Neural cell (in vitro differentiated cells): ENCODE results near the gene TFF2. TPM values are rescaled to one million over a fixed set of nuclear protein-coding genes. Genes with fewer than 3 reads are reported as not detected.

Source experiments
- H2AFZ ChIP-seq: fragments of 200-600, 300-800 bp; sonication (generic), shearing (Covaris generic); 2 replicates; pipeline ENCODE4 v1.6.0; 2014; ENCODE audit warnings: low read depth, mild to moderate bottlenecking, antibody characterized with exemption, low read length, moderate library complexity
- H3F3A ChIP-seq: fragments of 200-600 bp; shearing (Covaris generic); 2 replicates; pipeline ENCODE4 v1.6.1; 2016; ENCODE audit warnings: mild to moderate bottlenecking, moderate library complexity, mixed read lengths, antibody characterized with exemption, low read length; ENCODE audit not compliant: insufficient read depth, poor library complexity, severe bottlenecking
- H3K27ac ChIP-seq: fragments of 200-600, 300-800 bp; sonication (generic), shearing (Covaris generic); 2 replicates; pipeline ENCODE4 v1.5.1; 2014; ENCODE audit warnings: mild to moderate bottlenecking, low read length, moderate library complexity
- H3K27me3 ChIP-seq: fragments of 300-800, 200-600 bp; sonication (generic), shearing (Covaris generic); 2 replicates; pipeline ENCODE4 v1.6.0; 2014; ENCODE audit warnings: mild to moderate bottlenecking, low read depth, low read length, moderate library complexity; ENCODE audit not compliant: insufficient read depth
- H3K36me3 ChIP-seq: fragments of 300-800, 200-600 bp; sonication (generic), shearing (Covaris generic); 2 replicates; pipeline ENCODE4 v1.5.1; 2014; ENCODE audit warnings: mild to moderate bottlenecking, antibody characterized with exemption, low read length, moderate library complexity; ENCODE audit not compliant: insufficient read depth
- H3K4me2 ChIP-seq: fragments of 300-800, 200-600 bp; sonication (generic), shearing (Covaris generic); 2 replicates; pipeline ENCODE4 v1.6.0; 2014; ENCODE audit warnings: mild to moderate bottlenecking, low read length
- H3K4me3 ChIP-seq: fragments of 300-800, 200-600 bp; sonication (generic), shearing (Covaris generic); 2 replicates; pipeline ENCODE4 v1.5.1; 2014; ENCODE audit warnings: mild to moderate bottlenecking, low read length, moderate library complexity
- H3K79me2 ChIP-seq: fragments of 200-600 bp; shearing (Covaris generic); replicated peaks from 2 replicates; pipeline ENCODE4 v1.6.0; 2014; ENCODE audit warnings: mild to moderate bottlenecking, low read length, moderate library complexity; ENCODE audit not compliant: insufficient read depth
- H3K9ac ChIP-seq: fragments of 300-800, 200-600 bp; sonication (generic), shearing (Covaris generic); 2 replicates; pipeline ENCODE4 v1.6.1; 2016; ENCODE audit warnings: mild to moderate bottlenecking, low read length, mixed read lengths
- H3K9me2 ChIP-seq: fragments of 200-600 bp; shearing (Covaris generic); 2 replicates; pipeline ENCODE4 v1.6.1; 2016; ENCODE audit warnings: mild to moderate bottlenecking, low read length, mixed read lengths; ENCODE audit not compliant: insufficient read depth
- H3K9me3 ChIP-seq: fragments of 200-600, 300-800 bp; sonication (generic), shearing (Covaris generic); 2 replicates; pipeline ENCODE4 v1.6.1; 2016; ENCODE audit warnings: mild to moderate bottlenecking, mixed run types, low read length, moderate library complexity, mixed read lengths
- H4K20me1 ChIP-seq: fragments of 200-600 bp; shearing (Covaris generic); 2 replicates; pipeline ENCODE4 v1.6.1; 2016; ENCODE audit warnings: mild to moderate bottlenecking, mixed run types; ENCODE audit not compliant: insufficient read depth
- CTCF ChIP-seq: fragments of 450-650 bp; IDR thresholded peaks from 2 replicates; pipeline ENCODE4 v1.5.1; 2014; ENCODE audit warnings: antibody characterized with exemption, mild to moderate bottlenecking, moderate library complexity; ENCODE audit not compliant: poor library complexity, severe bottlenecking
- EP300 ChIP-seq: fragments of 450-650 bp; conservative IDR thresholded peaks from 2 replicates; pipeline ENCODE4 v1.6.1; 2014; ENCODE audit warnings: antibody characterized with exemption, mild to moderate bottlenecking, moderate library complexity; ENCODE audit not compliant: poor library complexity, severe bottlenecking
- EZH2 ChIP-seq: fragments of 200-600, 300-800 bp; shearing (Covaris generic), sonication (generic); IDR thresholded peaks from 2 replicates; pipeline ENCODE4 v1.6.1; 2014; ENCODE audit warnings: antibody characterized with exemption, low read length, borderline replicate concordance, mild to moderate bottlenecking; ENCODE audit not compliant: insufficient read depth, poor library complexity, severe bottlenecking
- MXI1 ChIP-seq: fragments of 450-650 bp; conservative IDR thresholded peaks from 2 replicates; pipeline ENCODE4 v1.6.1; 2014; ENCODE audit warnings: antibody characterized with exemption, mild to moderate bottlenecking; ENCODE audit not compliant: poor library complexity, severe bottlenecking
- POLR2AphosphoS5 ChIP-seq: IDR thresholded peaks from 2 replicates; pipeline ENCODE4 v1.6.1; 2012
- RAD21 ChIP-seq: fragments of 450-650 bp; conservative IDR thresholded peaks from 2 replicates; pipeline ENCODE4 v1.6.1; 2014; ENCODE audit warnings: antibody characterized with exemption, mild to moderate bottlenecking, moderate library complexity
- REST ChIP-seq: IDR thresholded peaks from 2 replicates; pipeline ENCODE4 v1.6.1; 2012; ENCODE audit warnings: borderline replicate concordance
- SMC3 ChIP-seq: fragments of 450-650 bp; conservative IDR thresholded peaks from 2 replicates; pipeline ENCODE4 v1.6.1; 2014; ENCODE audit warnings: antibody characterized with exemption, mild to moderate bottlenecking, moderate library complexity; ENCODE audit not compliant: poor library complexity
- TAF1 ChIP-seq: IDR thresholded peaks from 2 replicates; pipeline ENCODE4 v1.6.1; 2012; ENCODE audit warnings: low read depth
- polyA plus RNA-seq: library from polyadenylated mRNA; depleted of rRNA; stranded (reverse); fragments of >200 nt; gene quantifications from 2 replicates; pipeline ENCODE4 v1.2.3, GENCODE V29; 2014

TFF2 gene
- polyA plus RNA-seq, 1 donor from 2014 or later = not detected

- Histone ChIP-seq H3K79me2 (no peaks in the 10 kb centered on the region), H4K20me1 (no peaks in the 10 kb centered on the region), H3K9me3 (no peaks in the 10 kb centered on the region), H3K9ac (no peak overlapping the region), H3K9me2 (no peaks in the 10 kb centered on the region), H3F3A (no peaks in the 10 kb centered on the region), H2AFZ (no peak overlapping the region), H3K27me3 (no peaks in the 10 kb centered on the region), H3K4me2 (no peak overlapping the region), H3K4me3 (no peak overlapping the region), H3K27ac (no peak overlapping the region), H3K36me3 (no peaks in the 10 kb centered on the region)
- TF ChIP-seq SMC3 = no peak
- no peak for TF ChIP-seq MXI1
- no peak for TF ChIP-seq RAD21
- TF ChIP-seq EZH2 = no peak
- TF ChIP-seq CTCF = no peak
- TF ChIP-seq EP300 = no peak
- no peak for TF ChIP-seq TAF1
- no peak for TF ChIP-seq POLR2AphosphoS5
- no peak for TF ChIP-seq REST
Observed at GRCh38 chr21:42356046-42356445, 5.3 kb upstream of the TFF2 start.

- no peak overlapping the region for H3K27ac ChIP-seq
- no peak overlapping the region for H3K9ac ChIP-seq
- H2AFZ ChIP-seq = no peak overlapping the region
- H4K20me1 ChIP-seq = no peaks in the 10 kb centered on the region
- H3K36me3 ChIP-seq = no peaks in the 10 kb centered on the region
- no peaks in the 10 kb centered on the region for H3K9me3 ChIP-seq
- H3K4me3 ChIP-seq = no peak overlapping the region
- no peaks in the 10 kb centered on the region for H3K79me2 ChIP-seq
- TF ChIP-seq CTCF (no peak), REST (no peak), TAF1 (no peak), SMC3 (no peak), MXI1 (no peak), POLR2AphosphoS5 (no peak), EP300 (no peak), RAD21 (no peak), EZH2 (no peak)
- no peaks in the 10 kb centered on the region for H3K27me3 ChIP-seq
- no peak overlapping the region for H3K4me2 ChIP-seq
- no peaks in the 10 kb centered on the region for H3K9me2 ChIP-seq
- no peaks in the 10 kb centered on the region for H3F3A ChIP-seq
Observed at GRCh38 chr21:42353623-42354022, 2.8 kb upstream of the TFF2 start.
